CD14-positive monocyte (primary cell): ENCODE data around the gene WDR5. TPM values are rescaled to one million over a fixed set of nuclear protein-coding genes. Genes with fewer than 3 reads are reported as not detected.

Source experiments
- DNase-seq, 3 donors: peaks; one replicate each; pipeline ENCODE4 v3.0.0-alpha.2; 2011 to 2022
- H2AFZ ChIP-seq: 2 replicates; pipeline ENCODE4 v1.6.0; 2012; ENCODE audit warnings: mild to moderate bottlenecking, low read depth, low read length, inconsistent platforms; ENCODE audit not compliant: insufficient read depth, poor library complexity, severe bottlenecking
- H3K27ac ChIP-seq, 2 donors: 1 replicate in 1 of 2; 2 replicates in 1 of 2; pipeline ENCODE4 v1.5.1; 2012 to 2013; ENCODE audit warnings: low read length in 2 of 2, control low read depth in 1 of 2, inconsistent platforms in 1 of 2, low read depth in 1 of 2, mild to moderate bottlenecking in 1 of 2
- H3K27me3 ChIP-seq, 2 donors: one replicate each; pipeline versions ENCODE4 v1.6.0 to v1.6.1; 2011 to 2013; ENCODE audit warnings: low read length in 2 of 2; ENCODE audit not compliant: control insufficient read depth in 2 of 2, insufficient read depth in 2 of 2
- H3K36me3 ChIP-seq, 2 donors: replicated peaks in 1 of 2; 1 replicate in 1 of 2; 2 replicates in 1 of 2; pipeline versions ENCODE4 v1.5.1 to v1.6.1; 2012 to 2013; ENCODE audit warnings: low read length in 2 of 2, control low read depth in 1 of 2, inconsistent platforms in 1 of 2, mild to moderate bottlenecking in 1 of 2; ENCODE audit not compliant: insufficient read depth in 2 of 2, control insufficient read depth in 1 of 2
- H3K4me1 ChIP-seq, 2 donors: 1 replicate in 1 of 2; 2 replicates in 1 of 2; pipeline versions ENCODE4 v1.5.1 to v1.6.1; 2012 to 2013; ENCODE audit warnings: low read length in 2 of 2, control low read depth in 1 of 2, inconsistent platforms in 1 of 2, mild to moderate bottlenecking in 1 of 2, moderate library complexity in 1 of 2; ENCODE audit not compliant: insufficient read depth in 2 of 2, control insufficient read depth in 1 of 2
- H3K4me2 ChIP-seq: replicated peaks from 2 replicates; pipeline ENCODE3; 2012; ENCODE audit warnings: low read length, moderate library complexity, mild to moderate bottlenecking; ENCODE audit not compliant: poor library complexity, severe bottlenecking; ENCODE audit errors: extremely low read depth
- H3K4me3 ChIP-seq, 3 experiments: fragments of 200-600 bp in 1 of 3; sonication (generic) in 1 of 3; replicated peaks in 1 of 3; 1 replicate in 2 of 3; 2 replicates in 1 of 3; pipeline ENCODE4 v1.5.1; 2011 to 2013; ENCODE audit warnings: low read length in 3 of 3, mild to moderate bottlenecking in 3 of 3, control low read depth in 2 of 3, low read depth in 2 of 3, inconsistent platforms in 1 of 3, moderate library complexity in 1 of 3
- H3K79me2 ChIP-seq: 2 replicates; pipeline ENCODE4 v1.6.0; 2012; ENCODE audit warnings: mild to moderate bottlenecking, control low read depth, inconsistent platforms, low read length, moderate library complexity; ENCODE audit not compliant: insufficient read depth
- H3K9ac ChIP-seq: 2 replicates; pipeline ENCODE4 v1.6.0; 2017; ENCODE audit warnings: low read length, mild to moderate bottlenecking; ENCODE audit not compliant: insufficient read depth, poor library complexity, severe bottlenecking
- H3K9me3 ChIP-seq, 2 donors: replicated peaks in 1 of 2; 1 replicate in 1 of 2; 2 replicates in 1 of 2; pipeline versions ENCODE4 v1.5.1 to v1.6.1; 2012 to 2013; ENCODE audit warnings: low read length in 2 of 2, control low read depth in 1 of 2; ENCODE audit not compliant: control insufficient read depth in 1 of 2, insufficient read depth in 1 of 2
- H4K20me1 ChIP-seq: 2 replicates; pipeline ENCODE4 v1.6.0; 2012; ENCODE audit warnings: mild to moderate bottlenecking, low read length, control low read depth, moderate library complexity; ENCODE audit not compliant: insufficient read depth
- H3K27ac Mint-ChIP-seq, 7 donors: one replicate each; pipeline ENCODE4 v1.8.0; 2020; ENCODE audit warnings: mild to moderate bottlenecking in 7 of 7, mixed read lengths in 7 of 7, moderate library complexity in 6 of 7, inconsistent platforms in 2 of 7
- H3K27me3 Mint-ChIP-seq, 3 donors: one replicate each; pipeline ENCODE4 v1.8.0; 2021 to 2022; ENCODE audit warnings: low read depth in 3 of 3, mild to moderate bottlenecking in 3 of 3, mixed read lengths in 3 of 3, moderate library complexity in 3 of 3, inconsistent platforms in 1 of 3
- H3K36me3 Mint-ChIP-seq, 2 donors: one replicate each; pipeline ENCODE4 v1.8.0; 2020; ENCODE audit warnings: mixed read lengths in 2 of 2, inconsistent platforms in 1 of 2, mild to moderate bottlenecking in 1 of 2
- H3K4me1 Mint-ChIP-seq: one replicate; pipeline ENCODE4 v1.8.0; 2020; ENCODE audit warnings: mild to moderate bottlenecking, mixed read lengths
- H3K4me3 Mint-ChIP-seq, 2 donors: one replicate each; pipeline ENCODE4 v1.8.0; 2020; ENCODE audit warnings: mild to moderate bottlenecking in 2 of 2, mixed read lengths in 2 of 2, moderate library complexity in 1 of 2
- H3K9me3 Mint-ChIP-seq, 7 donors: one replicate each; pipeline ENCODE4 v1.8.0; 2020 to 2022; ENCODE audit warnings: mixed read lengths in 7 of 7, mild to moderate bottlenecking in 6 of 7, moderate library complexity in 6 of 7, inconsistent platforms in 2 of 7
- WGBS: methylation state at CpG from one replicate; pipeline ENCODE4 v1.1.5; 2013; ENCODE audit warnings: missing lambda C conversion rate; ENCODE audit not compliant: insufficient coverage; 5-methylcytosine and 5-hydroxymethylcytosine counted together
- intact Hi-C, 2 donors: fragments of 100-400 bp; cut with micrococcal nuclease; formaldehyde crosslinking; loops; one replicate each; pipeline versions ENCODE4 v1.15.0 to v1.15.1; 2023
- polyA plus RNA-seq, 3 donors: library from polyadenylated mRNA; depleted of rRNA in 1 of 3; unstranded in 2 of 3; stranded (reverse) in 1 of 3; fragments of 300-500 nt in 2 of 3; fragments of >200 nt in 1 of 3; fragmentation: Illumina TruSeq in 2 of 3; gene quantifications; 1 replicate in 2 of 3; 2 replicates in 1 of 3; pipeline ENCODE4 v1.2.3, GENCODE V29; 2012 to 2021
- TF ChIP-seq, protein P1 (sequence below): fragments of 200-600 bp; IDR thresholded peaks from one replicate; pipeline ENCODE4 v1.8.0; 2022; ENCODE audit warnings: antibody characterized with exemption, mild to moderate bottlenecking

WDR5 gene
- polyA plus RNA-seq, 3 donors = 8.7 to 17.3 (median 10.2) TPM

DNA sequence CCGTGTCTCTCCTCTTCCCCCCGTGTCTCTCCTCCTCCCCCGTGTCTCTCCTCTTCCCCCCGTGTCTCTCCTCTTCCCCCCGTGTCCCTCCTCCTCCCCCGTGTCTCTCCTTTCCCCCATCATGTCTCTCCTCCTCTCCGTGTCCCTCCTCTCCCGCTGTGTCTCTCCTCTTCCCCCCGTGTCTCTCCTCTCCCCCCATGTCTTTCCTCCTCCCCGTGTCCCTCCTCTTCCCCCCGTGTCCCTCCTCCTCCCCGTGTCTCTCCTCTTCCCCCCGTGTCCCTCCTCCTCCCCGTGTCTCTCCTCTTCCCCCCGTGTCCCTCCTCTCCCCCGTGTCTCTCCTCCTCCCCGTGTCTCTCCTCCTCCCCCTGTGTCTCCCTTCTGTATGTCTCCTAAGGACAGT, 41.3 kb downstream of the WDR5 start:
- peaks cover 14 to 37% (median 15%) of the 10 kb centered on the region in 3 donors for H3K27me3 Mint-ChIP-seq
- Histone ChIP-seq H3K36me3 (no peaks in the 10 kb centered on the region), H3K4me2 (no peak overlapping the region), H3K9me3 (no peaks in the 10 kb centered on the region), H4K20me1 (no peaks in the 10 kb centered on the region), H3K79me2 (no peaks in the 10 kb centered on the region), H3K9ac (no peak overlapping the region), H3K27me3 (peaks cover 0 to 2% of the 10 kb centered on the region in 2 donors), H2AFZ (no peak overlapping the region), H3K27ac (no peak overlapping the region), H3K4me1 (peaks cover 3 to 6% of the 10 kb centered on the region in 2 donors), H3K4me3 (no peak overlapping the region)
- WGBS = 100% methylated on average over 1 of the region's 17 CpGs
- TF ChIP-seq, protein P1, sequence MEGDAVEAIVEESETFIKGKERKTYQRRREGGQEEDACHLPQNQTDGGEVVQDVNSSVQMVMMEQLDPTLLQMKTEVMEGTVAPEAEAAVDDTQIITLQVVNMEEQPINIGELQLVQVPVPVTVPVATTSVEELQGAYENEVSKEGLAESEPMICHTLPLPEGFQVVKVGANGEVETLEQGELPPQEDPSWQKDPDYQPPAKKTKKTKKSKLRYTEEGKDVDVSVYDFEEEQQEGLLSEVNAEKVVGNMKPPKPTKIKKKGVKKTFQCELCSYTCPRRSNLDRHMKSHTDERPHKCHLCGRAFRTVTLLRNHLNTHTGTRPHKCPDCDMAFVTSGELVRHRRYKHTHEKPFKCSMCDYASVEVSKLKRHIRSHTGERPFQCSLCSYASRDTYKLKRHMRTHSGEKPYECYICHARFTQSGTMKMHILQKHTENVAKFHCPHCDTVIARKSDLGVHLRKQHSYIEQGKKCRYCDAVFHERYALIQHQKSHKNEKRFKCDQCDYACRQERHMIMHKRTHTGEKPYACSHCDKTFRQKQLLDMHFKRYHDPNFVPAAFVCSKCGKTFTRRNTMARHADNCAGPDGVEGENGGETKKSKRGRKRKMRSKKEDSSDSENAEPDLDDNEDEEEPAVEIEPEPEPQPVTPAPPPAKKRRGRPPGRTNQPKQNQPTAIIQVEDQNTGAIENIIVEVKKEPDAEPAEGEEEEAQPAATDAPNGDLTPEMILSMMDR = no peak
- no peaks in the 10 kb centered on the region for H3K36me3 Mint-ChIP-seq
- DNase-seq = no peak
- intact Hi-C loops = no loop called here
- H3K9me3 Mint-ChIP-seq = peaks cover 0 to 2% (median 0%) of the 10 kb centered on the region in 7 donors
- no peak overlapping the region for H3K4me3 Mint-ChIP-seq
- no peak overlapping the region for H3K27ac Mint-ChIP-seq
- peaks cover 32% of the 10 kb centered on the region for H3K4me1 Mint-ChIP-seq

DNA sequence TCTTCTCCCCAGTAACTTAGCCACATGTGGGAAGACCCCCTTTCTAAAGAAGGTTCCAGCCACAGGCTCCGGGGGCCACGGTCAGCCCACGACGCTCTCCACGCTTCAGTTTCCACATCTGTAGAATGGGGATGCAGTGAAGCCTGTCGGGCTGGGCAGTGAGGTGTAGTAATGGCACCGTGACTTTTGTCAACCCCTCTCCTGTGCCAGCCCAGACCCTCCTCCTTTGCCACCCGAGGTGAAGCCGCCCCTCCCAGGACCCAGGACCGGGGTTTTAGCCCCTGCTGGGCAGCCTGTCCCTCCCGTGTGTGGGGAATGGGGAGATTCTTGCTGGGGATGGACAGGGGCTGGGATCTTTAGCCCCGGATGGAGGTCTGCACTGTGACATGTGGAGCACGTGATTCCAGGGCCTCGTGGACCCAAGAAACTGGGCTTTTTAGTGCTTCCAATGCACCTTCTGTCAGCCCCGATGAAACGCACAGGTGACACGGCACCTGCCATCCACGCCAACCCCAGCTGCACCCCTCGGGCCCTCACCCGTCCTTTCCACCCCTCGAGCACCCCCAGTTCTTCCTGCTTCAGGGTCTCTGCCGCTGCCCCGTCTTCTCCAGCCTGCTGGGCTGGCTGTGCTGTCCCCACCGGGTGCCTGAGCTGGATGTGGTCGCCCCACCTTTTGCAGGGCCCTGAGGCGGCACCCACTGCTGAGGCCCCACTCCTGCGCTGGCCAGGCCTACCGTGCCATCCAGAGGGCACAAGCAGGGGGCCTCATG, 41.9 kb downstream of the WDR5 start:
- H3K4me3 ChIP-seq = no peak overlapping the region
- no peaks in the 10 kb centered on the region for H4K20me1 ChIP-seq
- H2AFZ ChIP-seq = no peak overlapping the region
- Mint-ChIP-seq H3K27ac (no peak overlapping the region), H3K36me3 (no peaks in the 10 kb centered on the region), H3K4me1 (peaks cover 32% of the 10 kb centered on the region), H3K27me3 (peaks cover 14 to 37% (median 15%) of the 10 kb centered on the region in 3 donors), H3K9me3 (peaks cover 0 to 2% (median 0%) of the 10 kb centered on the region in 7 donors), H3K4me3 (no peak overlapping the region)
- peaks cover 3 to 6% of the 10 kb centered on the region in 2 donors for H3K4me1 ChIP-seq
- no peaks in the 10 kb centered on the region for H3K9me3 ChIP-seq
- no peak overlapping the region for H3K9ac ChIP-seq
- H3K36me3 ChIP-seq = no peaks in the 10 kb centered on the region
- TF ChIP-seq, protein P1 = no peak
- 98% methylated on average over 18 of the region's 28 CpGs for WGBS
- DNase-seq = no peak
- peaks cover 0 to 2% of the 10 kb centered on the region in 2 donors for H3K27me3 ChIP-seq
- intact Hi-C loops = no loop called here
- H3K4me2 ChIP-seq = no peak overlapping the region
- H3K27ac ChIP-seq = no peak overlapping the region
- no peaks in the 10 kb centered on the region for H3K79me2 ChIP-seq
